HEK293 (cell line): ENCODE measurements around the gene RMND1.

Experiments used
- CTCF ChIA-PET: fragments of 350-600 bp; formaldehyde crosslinking; extraction: SDS; loops from one replicate; lab custom pipeline; 2021; ENCODE audit warnings: antibody characterized with exemption; lab: Yijun Ruan, JAX
- POLR2A ChIA-PET: fragments of 300-600 bp; formaldehyde crosslinking; extraction: SDS; loops from one replicate; lab custom pipeline; 2020; ENCODE audit warnings: antibody characterized with exemption, inconsistent platforms; lab: Yijun Ruan, JAX
- H3K27ac ChIP-seq: fragments of 200-500 bp; sonication (Bioruptor generic); 2 replicates; pipeline ENCODE4 v1.5.1; 2014; ENCODE audit warnings: low read depth, low read length, control low read depth, inconsistent platforms; ENCODE audit errors: extremely low read depth
- H3K36me3 ChIP-seq, 2 experiments: fragments of 200-500 bp in 1 of 2; sonication (Bioruptor generic) in 1 of 2; 1 replicate in 1 of 2; 2 replicates in 1 of 2; pipeline ENCODE4 v1.5.1; 2014 to 2017; ENCODE audit warnings: inconsistent platforms in 2 of 2, low read length in 2 of 2; ENCODE audit not compliant: control insufficient read depth in 2 of 2, insufficient read depth in 1 of 2
- H3K4me1 ChIP-seq: fragments of 200-500 bp; sonication (Bioruptor generic); 2 replicates; pipeline ENCODE4 v1.5.1; 2014; ENCODE audit warnings: mild to moderate bottlenecking, low read length, inconsistent platforms; ENCODE audit not compliant: control insufficient read depth, insufficient read depth
- H3K4me3 ChIP-seq: 2 replicates; pipeline ENCODE4 v1.5.1; 2011; ENCODE audit warnings: low read depth, mild to moderate bottlenecking, control low read depth, low read length, moderate library complexity
- H3K9me3 ChIP-seq: fragments of 200-500 bp; sonication (Bioruptor generic); 2 replicates; pipeline ENCODE4 v1.5.1; 2014; ENCODE audit warnings: low read depth, low read length, inconsistent platforms; ENCODE audit not compliant: control insufficient read depth, insufficient read depth
- EGR2 ChIP-seq: fragments of 450-650 bp; formaldehyde crosslinking; IDR thresholded peaks from 2 replicates; pipeline ENCODE4 v1.5.1; 2016; ENCODE audit warnings: low read depth, missing biosample characterization, missing genetic modification characterization
- KLF1 ChIP-seq: fragments of 450-650 bp; formaldehyde crosslinking; IDR thresholded peaks from 2 replicates; pipeline ENCODE4 v1.5.1; 2016; ENCODE audit warnings: missing biosample characterization, missing genetic modification characterization
- TCF7L2 ChIP-seq: IDR thresholded peaks from 2 replicates; pipeline ENCODE4 v1.6.1; 2011; ENCODE audit warnings: low read depth, mild to moderate bottlenecking, inconsistent platforms, low read length, moderate library complexity, borderline replicate concordance
- ZBTB17 ChIP-seq: fragments of 450-650 bp; formaldehyde crosslinking; IDR thresholded peaks from 2 replicates; pipeline ENCODE4 v1.5.1; 2016; ENCODE audit warnings: missing biosample characterization, missing genetic modification characterization
- ZBTB21 ChIP-seq: fragments of 450-650 bp; formaldehyde crosslinking; IDR thresholded peaks from 2 replicates; pipeline ENCODE4 v1.5.1; 2017; ENCODE audit warnings: missing biosample characterization, missing genetic modification characterization
- ZNF112 ChIP-seq: fragments of 450-650 bp; formaldehyde crosslinking; IDR thresholded peaks from 2 replicates; pipeline ENCODE4 v1.5.0; 2017; ENCODE audit warnings: missing biosample characterization, missing genetic modification characterization
- ZNF146 ChIP-seq: fragments of 450-650 bp; formaldehyde crosslinking; IDR thresholded peaks from 2 replicates; pipeline ENCODE4 v1.5.1; 2016; ENCODE audit warnings: missing biosample characterization, missing genetic modification characterization
- ZNF239 ChIP-seq: fragments of 450-650 bp; formaldehyde crosslinking; IDR thresholded peaks from 2 replicates; pipeline ENCODE4 v1.5.1; 2016; ENCODE audit warnings: missing biosample characterization, missing genetic modification characterization
- ZNF610 ChIP-seq: fragments of 450-650 bp; formaldehyde crosslinking; IDR thresholded peaks from 2 replicates; pipeline ENCODE4 v1.5.1; 2016; ENCODE audit warnings: missing biosample characterization, missing genetic modification characterization, borderline replicate concordance
- ZNF624 ChIP-seq: fragments of 450-650 bp; formaldehyde crosslinking; IDR thresholded peaks from 2 replicates; pipeline ENCODE4 v1.5.1; 2017; ENCODE audit warnings: missing biosample characterization, missing genetic modification characterization
- ZNF830 ChIP-seq: fragments of 450-650 bp; IDR thresholded peaks from 2 replicates; pipeline ENCODE4 v1.5.0; 2018; ENCODE audit warnings: missing biosample characterization, missing genetic modification characterization, low read depth, mild to moderate bottlenecking, moderate library complexity
- TF ChIP-seq, protein P1 (sequence below): fragments of 450-650 bp; formaldehyde crosslinking; IDR thresholded peaks from 2 replicates; pipeline ENCODE4 v1.5.1; 2016; ENCODE audit warnings: missing biosample characterization, missing genetic modification characterization
- TF ChIP-seq, protein P2 (sequence below): fragments of 450-650 bp; IDR thresholded peaks from 2 replicates; pipeline ENCODE4 v1.5.1; 2018; ENCODE audit warnings: missing biosample characterization, mild to moderate bottlenecking, missing genetic modification characterization
- TF ChIP-seq, protein P3 (sequence below): fragments of 450-650 bp; formaldehyde crosslinking; IDR thresholded peaks from 2 replicates; pipeline ENCODE4 v1.5.1; 2017; ENCODE audit warnings: missing biosample characterization, missing genetic modification characterization
- TF ChIP-seq, protein P4 (sequence below): fragments of 450-650 bp; formaldehyde crosslinking; optimal IDR thresholded peaks from 2 replicates; pipeline ENCODE3; 2016; ENCODE audit warnings: missing biosample characterization, mild to moderate bottlenecking, missing genetic modification characterization
- TF ChIP-seq, protein P5 (sequence below): fragments of 450-650 bp; formaldehyde crosslinking; IDR thresholded peaks from 2 replicates; pipeline ENCODE4 v1.5.1; 2016; ENCODE audit warnings: missing biosample characterization, missing genetic modification characterization, borderline replicate concordance
- TF ChIP-seq, protein P6 (sequence below): fragments of 450-650 bp; formaldehyde crosslinking; IDR thresholded peaks from 2 replicates; pipeline ENCODE4 v1.5.1; 2016; ENCODE audit warnings: missing biosample characterization, missing genetic modification characterization
- TF ChIP-seq, protein P7 (sequence below): fragments of 450-650 bp; formaldehyde crosslinking; IDR thresholded peaks from 2 replicates; pipeline ENCODE4 v1.5.1; 2017; ENCODE audit warnings: missing biosample characterization, missing genetic modification characterization

The RMND1 gene

DNA sequence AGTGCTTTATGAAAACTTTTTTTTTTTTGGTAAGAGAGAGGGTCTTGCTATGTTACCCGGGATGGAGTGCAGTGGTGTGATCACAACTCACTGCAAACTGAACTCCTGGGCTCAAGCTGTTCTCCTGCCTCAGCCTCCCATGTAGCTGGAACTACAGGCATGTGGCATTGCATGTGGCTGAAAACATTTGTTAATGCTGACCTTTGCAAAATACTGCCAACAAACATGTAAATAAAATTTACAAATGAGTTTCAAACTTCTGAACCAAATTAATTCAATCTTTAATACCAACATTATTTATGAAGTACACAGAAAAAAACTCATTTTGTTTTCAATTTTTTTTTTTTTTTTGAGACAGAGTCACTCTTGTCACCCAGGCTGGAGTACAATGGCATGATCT lies 34.4 kb downstream of the RMND1 start:
- no peaks in the 10 kb centered on the region for H3K4me1 ChIP-seq
- POLR2A ChIA-PET, result no interaction called here
- no peaks in the 10 kb centered on the region for H3K9me3 ChIP-seq
- H3K36me3 ChIP-seq, result peaks cover 47 to 92% of the 10 kb centered on the region in 2 experiments
- H3K4me3 ChIP-seq, result no peak overlapping the region
- CTCF ChIA-PET, result interaction anchor here (1.2 kb wide), 1 partner anchor 11 kb away, joined by 4 read pairs; no protein-coding TSS in a partner anchor
- TF ChIP-seq, protein P1, sequence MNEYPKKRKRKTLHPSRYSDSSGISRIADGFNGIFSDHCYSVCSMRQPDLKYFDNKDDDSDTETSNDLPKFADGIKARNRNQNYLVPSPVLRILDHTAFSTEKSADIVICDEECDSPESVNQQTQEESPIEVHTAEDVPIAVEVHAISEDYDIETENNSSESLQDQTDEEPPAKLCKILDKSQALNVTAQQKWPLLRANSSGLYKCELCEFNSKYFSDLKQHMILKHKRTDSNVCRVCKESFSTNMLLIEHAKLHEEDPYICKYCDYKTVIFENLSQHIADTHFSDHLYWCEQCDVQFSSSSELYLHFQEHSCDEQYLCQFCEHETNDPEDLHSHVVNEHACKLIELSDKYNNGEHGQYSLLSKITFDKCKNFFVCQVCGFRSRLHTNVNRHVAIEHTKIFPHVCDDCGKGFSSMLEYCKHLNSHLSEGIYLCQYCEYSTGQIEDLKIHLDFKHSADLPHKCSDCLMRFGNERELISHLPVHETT, result no peak
- TF ChIP-seq, protein P2, sequence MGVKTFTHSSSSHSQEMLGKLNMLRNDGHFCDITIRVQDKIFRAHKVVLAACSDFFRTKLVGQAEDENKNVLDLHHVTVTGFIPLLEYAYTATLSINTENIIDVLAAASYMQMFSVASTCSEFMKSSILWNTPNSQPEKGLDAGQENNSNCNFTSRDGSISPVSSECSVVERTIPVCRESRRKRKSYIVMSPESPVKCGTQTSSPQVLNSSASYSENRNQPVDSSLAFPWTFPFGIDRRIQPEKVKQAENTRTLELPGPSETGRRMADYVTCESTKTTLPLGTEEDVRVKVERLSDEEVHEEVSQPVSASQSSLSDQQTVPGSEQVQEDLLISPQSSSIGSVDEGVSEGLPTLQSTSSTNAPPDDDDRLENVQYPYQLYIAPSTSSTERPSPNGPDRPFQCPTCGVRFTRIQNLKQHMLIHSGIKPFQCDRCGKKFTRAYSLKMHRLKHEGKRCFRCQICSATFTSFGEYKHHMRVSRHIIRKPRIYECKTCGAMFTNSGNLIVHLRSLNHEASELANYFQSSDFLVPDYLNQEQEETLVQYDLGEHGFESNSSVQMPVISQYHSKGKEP (tag by site-specific recombination), result no peak
- no peak for TF ChIP-seq ZNF112 (tag by site-specific recombination)
- TF ChIP-seq EGR2 (tag by site-specific recombination), result no peak
- H3K27ac ChIP-seq, result no peak overlapping the region

DNA sequence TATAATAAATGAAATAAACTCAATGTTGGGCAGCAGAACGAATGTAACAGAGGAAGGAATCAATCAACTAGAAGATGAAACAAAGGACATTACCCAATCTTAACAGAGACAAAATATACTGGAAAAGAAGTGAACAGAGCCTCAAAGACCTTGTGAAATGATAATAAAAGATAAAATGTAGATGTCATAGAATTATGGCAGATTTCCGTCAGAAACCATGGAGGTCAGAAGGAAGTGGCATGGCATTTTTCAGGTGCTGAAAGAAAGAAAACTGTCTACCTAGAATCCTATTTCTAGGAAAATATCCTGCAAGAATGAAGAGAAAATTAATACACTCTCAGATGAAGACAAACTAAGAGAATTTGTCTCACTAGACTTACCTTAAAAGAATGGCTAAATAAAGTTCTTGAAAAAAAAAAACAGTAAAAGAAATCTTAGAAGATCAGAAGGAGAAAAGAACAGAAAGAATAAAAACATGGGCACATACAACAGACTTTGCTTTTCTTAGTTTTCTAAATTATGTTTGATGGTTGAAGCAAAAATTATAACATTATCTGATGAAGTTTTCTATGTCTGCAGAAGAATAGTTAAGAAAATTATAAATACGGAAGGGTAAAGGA lies 37.2 kb downstream of the RMND1 start:
- Histone ChIP-seq H3K9me3 (no peaks in the 10 kb centered on the region), H3K36me3 (peaks cover 39 to 86% of the 10 kb centered on the region in 2 experiments), H3K4me1 (no peaks in the 10 kb centered on the region), H3K4me3 (no peak overlapping the region), H3K27ac (no peak overlapping the region)
- POLR2A ChIA-PET, result no interaction called here
- CTCF ChIA-PET, result no interaction called here
- TF ChIP-seq, protein P3, sequence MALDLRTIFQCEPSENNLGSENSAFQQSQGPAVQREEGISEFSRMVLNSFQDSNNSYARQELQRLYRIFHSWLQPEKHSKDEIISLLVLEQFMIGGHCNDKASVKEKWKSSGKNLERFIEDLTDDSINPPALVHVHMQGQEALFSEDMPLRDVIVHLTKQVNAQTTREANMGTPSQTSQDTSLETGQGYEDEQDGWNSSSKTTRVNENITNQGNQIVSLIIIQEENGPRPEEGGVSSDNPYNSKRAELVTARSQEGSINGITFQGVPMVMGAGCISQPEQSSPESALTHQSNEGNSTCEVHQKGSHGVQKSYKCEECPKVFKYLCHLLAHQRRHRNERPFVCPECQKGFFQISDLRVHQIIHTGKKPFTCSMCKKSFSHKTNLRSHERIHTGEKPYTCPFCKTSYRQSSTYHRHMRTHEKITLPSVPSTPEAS (tag by site-specific recombination), result no peak
- TF ChIP-seq, protein P4, sequence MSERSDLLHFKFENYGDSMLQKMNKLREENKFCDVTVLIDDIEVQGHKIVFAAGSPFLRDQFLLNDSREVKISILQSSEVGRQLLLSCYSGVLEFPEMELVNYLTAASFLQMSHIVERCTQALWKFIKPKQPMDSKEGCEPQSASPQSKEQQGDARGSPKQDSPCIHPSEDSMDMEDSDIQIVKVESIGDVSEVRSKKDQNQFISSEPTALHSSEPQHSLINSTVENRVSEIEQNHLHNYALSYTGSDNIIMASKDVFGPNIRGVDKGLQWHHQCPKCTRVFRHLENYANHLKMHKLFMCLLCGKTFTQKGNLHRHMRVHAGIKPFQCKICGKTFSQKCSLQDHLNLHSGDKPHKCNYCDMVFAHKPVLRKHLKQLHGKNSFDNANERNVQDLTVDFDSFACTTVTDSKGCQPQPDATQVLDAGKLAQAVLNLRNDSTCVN (tag by site-specific recombination), result no peak
- TF ChIP-seq ZNF830 (tag by site-specific recombination), result no peak
- TF ChIP-seq, protein P5, sequence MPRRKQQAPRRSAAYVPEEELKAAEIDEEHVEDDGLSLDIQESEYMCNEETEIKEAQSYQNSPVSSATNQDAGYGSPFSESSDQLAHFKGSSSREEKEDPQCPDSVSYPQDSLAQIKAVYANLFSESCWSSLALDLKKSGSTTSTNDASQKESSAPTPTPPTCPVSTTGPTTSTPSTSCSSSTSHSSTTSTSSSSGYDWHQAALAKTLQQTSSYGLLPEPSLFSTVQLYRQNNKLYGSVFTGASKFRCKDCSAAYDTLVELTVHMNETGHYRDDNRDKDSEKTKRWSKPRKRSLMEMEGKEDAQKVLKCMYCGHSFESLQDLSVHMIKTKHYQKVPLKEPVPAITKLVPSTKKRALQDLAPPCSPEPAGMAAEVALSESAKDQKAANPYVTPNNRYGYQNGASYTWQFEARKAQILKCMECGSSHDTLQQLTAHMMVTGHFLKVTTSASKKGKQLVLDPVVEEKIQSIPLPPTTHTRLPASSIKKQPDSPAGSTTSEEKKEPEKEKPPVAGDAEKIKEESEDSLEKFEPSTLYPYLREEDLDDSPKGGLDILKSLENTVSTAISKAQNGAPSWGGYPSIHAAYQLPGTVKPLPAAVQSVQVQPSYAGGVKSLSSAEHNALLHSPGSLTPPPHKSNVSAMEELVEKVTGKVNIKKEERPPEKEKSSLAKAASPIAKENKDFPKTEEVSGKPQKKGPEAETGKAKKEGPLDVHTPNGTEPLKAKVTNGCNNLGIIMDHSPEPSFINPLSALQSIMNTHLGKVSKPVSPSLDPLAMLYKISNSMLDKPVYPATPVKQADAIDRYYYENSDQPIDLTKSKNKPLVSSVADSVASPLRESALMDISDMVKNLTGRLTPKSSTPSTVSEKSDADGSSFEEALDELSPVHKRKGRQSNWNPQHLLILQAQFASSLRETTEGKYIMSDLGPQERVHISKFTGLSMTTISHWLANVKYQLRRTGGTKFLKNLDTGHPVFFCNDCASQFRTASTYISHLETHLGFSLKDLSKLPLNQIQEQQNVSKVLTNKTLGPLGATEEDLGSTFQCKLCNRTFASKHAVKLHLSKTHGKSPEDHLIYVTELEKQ (tag by site-specific recombination), result no peak
- no peak for TF ChIP-seq ZNF624 (tag by site-specific recombination)
- TF ChIP-seq ZNF610 (tag by site-specific recombination), result no peak
- TF ChIP-seq, protein P6, sequence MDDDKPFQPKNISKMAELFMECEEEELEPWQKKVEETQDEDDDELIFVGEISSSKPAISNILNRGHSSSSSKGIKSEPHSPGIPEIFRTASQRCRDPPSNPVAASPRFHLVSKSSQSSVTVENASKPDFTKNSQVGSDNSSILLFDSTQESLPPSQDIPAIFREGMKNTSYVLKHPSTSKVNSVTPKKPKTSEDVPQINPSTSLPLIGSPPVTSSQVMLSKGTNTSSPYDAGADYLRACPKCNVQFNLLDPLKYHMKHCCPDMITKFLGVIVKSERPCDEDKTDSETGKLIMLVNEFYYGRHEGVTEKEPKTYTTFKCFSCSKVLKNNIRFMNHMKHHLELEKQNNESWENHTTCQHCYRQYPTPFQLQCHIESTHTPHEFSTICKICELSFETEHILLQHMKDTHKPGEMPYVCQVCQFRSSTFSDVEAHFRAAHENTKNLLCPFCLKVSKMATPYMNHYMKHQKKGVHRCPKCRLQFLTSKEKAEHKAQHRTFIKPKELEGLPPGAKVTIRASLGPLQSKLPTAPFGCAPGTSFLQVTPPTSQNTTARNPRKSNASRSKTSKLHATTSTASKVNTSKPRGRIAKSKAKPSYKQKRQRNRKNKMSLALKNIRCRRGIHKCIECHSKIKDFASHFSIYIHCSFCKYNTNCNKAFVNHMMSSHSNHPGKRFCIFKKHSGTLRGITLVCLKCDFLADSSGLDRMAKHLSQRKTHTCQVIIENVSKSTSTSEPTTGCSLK (tag by site-specific recombination), result no peak
- TF ChIP-seq, protein P7, sequence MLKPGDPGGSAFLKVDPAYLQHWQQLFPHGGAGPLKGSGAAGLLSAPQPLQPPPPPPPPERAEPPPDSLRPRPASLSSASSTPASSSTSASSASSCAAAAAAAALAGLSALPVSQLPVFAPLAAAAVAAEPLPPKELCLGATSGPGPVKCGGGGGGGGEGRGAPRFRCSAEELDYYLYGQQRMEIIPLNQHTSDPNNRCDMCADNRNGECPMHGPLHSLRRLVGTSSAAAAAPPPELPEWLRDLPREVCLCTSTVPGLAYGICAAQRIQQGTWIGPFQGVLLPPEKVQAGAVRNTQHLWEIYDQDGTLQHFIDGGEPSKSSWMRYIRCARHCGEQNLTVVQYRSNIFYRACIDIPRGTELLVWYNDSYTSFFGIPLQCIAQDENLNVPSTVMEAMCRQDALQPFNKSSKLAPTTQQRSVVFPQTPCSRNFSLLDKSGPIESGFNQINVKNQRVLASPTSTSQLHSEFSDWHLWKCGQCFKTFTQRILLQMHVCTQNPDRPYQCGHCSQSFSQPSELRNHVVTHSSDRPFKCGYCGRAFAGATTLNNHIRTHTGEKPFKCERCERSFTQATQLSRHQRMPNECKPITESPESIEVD (tag by site-specific recombination), result no peak
- TF ChIP-seq TCF7L2, result no peak
- no peak for TF ChIP-seq ZNF146
- no peak for TF ChIP-seq ZBTB17 (tag by site-specific recombination)
- TF ChIP-seq KLF1 (tag by site-specific recombination), result no peak
- no peak for TF ChIP-seq ZBTB21 (tag by site-specific recombination)
- TF ChIP-seq ZNF239 (tag by site-specific recombination), result no peak
